Lung (tissue), 12 donors: ENCODE measurements around the gene RANBP17. TPM values are rescaled to one million over a fixed set of nuclear protein-coding genes. Genes with fewer than 3 reads are reported as not detected.
"Not testable (repeated sequence)": the region's sequence is repeated elsewhere in the genome, so short reads cannot be mapped to it uniquely, and the experiment has no call there.

Experiments
- ATAC-seq: fragments of 200-7000 bp; cut with Tn5 transposase; one replicate; pipeline ENCODE4 v1.9.1; 2020; ENCODE audit warnings: moderate number of reproducible peaks; ENCODE audit not compliant: insufficient read depth, low FRiP score
- DNase-seq, 3 donors: peaks; one replicate each; pipeline ENCODE4 v3.0.0-alpha.2; 2013 to 2017
- H3K27ac ChIP-seq, 2 donors: one replicate each; pipeline ENCODE4 v1.5.1; 2013; ENCODE audit warnings: mild to moderate bottlenecking in 2 of 2, moderate library complexity in 2 of 2, control low read depth in 1 of 2, inconsistent platforms in 1 of 2, low read depth in 1 of 2, low read length in 1 of 2
- H3K27me3 ChIP-seq, 3 donors: one replicate each; pipeline ENCODE4 v1.5.1; 2013; ENCODE audit warnings: low read length in 2 of 3; ENCODE audit not compliant: control insufficient read depth in 3 of 3, insufficient read depth in 3 of 3
- H3K36me3 ChIP-seq, 4 donors: one replicate each; pipeline ENCODE4 v1.5.1; 2013; ENCODE audit warnings: low read length in 4 of 4, mild to moderate bottlenecking in 1 of 4, moderate library complexity in 1 of 4; ENCODE audit not compliant: control insufficient read depth in 4 of 4, insufficient read depth in 4 of 4
- H3K4me1 ChIP-seq, 5 donors: one replicate each; pipeline ENCODE4 v1.5.1; 2013; ENCODE audit warnings: low read length in 5 of 5, mild to moderate bottlenecking in 2 of 5, moderate library complexity in 1 of 5; ENCODE audit not compliant: control insufficient read depth in 5 of 5, insufficient read depth in 5 of 5
- H3K4me3 ChIP-seq: one replicate; pipeline ENCODE4 v1.5.1; 2013; ENCODE audit warnings: mild to moderate bottlenecking, control low read depth, moderate library complexity
- H3K9ac ChIP-seq, 2 donors: one replicate each; pipeline ENCODE4 v1.5.1; 2013; ENCODE audit warnings: low read length in 2 of 2, control low read depth in 1 of 2; ENCODE audit not compliant: insufficient read depth in 1 of 2
- H3K9me3 ChIP-seq, 4 donors: one replicate each; pipeline ENCODE4 v1.5.1; 2013; ENCODE audit warnings: low read length in 3 of 4, mild to moderate bottlenecking in 1 of 4, moderate library complexity in 1 of 4; ENCODE audit not compliant: control insufficient read depth in 4 of 4, insufficient read depth in 3 of 4
- WGBS, 2 donors: extraction: QIAGEN DNeasy Blood & Tissue Kit; methylation state at CpG; one replicate each; pipeline ENCODE4 v1.1.7; 2013; 5-methylcytosine and 5-hydroxymethylcytosine counted together
- polyA plus RNA-seq, 2 donors: library from polyadenylated mRNA; stranded (reverse); fragments of 200-250 nt; gene quantifications; one replicate each; pipeline ENCODE4 v1.2.1, GENCODE V29; 2013
- total RNA-seq, 2 donors: library from RNA; depleted of rRNA in 1 of 2; stranded (reverse); fragments of >200 nt in 1 of 2; gene quantifications; one replicate each; pipeline ENCODE4 v1.2.1, GENCODE V29; 2014 to 2021
- TF ChIP-seq, protein P1 (sequence below): IDR thresholded peaks from 2 replicates; pipeline ENCODE4 v1.5.1; 2012; ENCODE audit warnings: mild to moderate bottlenecking; ENCODE audit errors: control extremely low read depth, extremely low read depth
- donor health status: control.
- donor health status: control.
- donor health status: Bipolar disorder and iron deficiency.
- donor health status: healthy.
- donor health status: DM: yes; HTN: yes; CAD: no.

The RANBP17 gene
- total and polyA plus RNA-seq, 4 donors, result 1.8 to 130 (median 11.0) TPM

- ATAC-seq, result no peak
- no peak for DNase-seq
- TF ChIP-seq, protein P1, sequence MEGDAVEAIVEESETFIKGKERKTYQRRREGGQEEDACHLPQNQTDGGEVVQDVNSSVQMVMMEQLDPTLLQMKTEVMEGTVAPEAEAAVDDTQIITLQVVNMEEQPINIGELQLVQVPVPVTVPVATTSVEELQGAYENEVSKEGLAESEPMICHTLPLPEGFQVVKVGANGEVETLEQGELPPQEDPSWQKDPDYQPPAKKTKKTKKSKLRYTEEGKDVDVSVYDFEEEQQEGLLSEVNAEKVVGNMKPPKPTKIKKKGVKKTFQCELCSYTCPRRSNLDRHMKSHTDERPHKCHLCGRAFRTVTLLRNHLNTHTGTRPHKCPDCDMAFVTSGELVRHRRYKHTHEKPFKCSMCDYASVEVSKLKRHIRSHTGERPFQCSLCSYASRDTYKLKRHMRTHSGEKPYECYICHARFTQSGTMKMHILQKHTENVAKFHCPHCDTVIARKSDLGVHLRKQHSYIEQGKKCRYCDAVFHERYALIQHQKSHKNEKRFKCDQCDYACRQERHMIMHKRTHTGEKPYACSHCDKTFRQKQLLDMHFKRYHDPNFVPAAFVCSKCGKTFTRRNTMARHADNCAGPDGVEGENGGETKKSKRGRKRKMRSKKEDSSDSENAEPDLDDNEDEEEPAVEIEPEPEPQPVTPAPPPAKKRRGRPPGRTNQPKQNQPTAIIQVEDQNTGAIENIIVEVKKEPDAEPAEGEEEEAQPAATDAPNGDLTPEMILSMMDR, result no peak
- Histone ChIP-seq H3K9ac (no peak overlapping the region), H3K9me3 (no peaks in the 10 kb centered on the region), H3K4me1 (no peaks in the 10 kb centered on the region), H3K4me3 (no peak overlapping the region), H3K27ac (no peak overlapping the region), H3K27me3 (no peaks in the 10 kb centered on the region), H3K36me3 (peaks cover 0 to 2% (median 0%) of the 10 kb centered on the region in 4 donors)
- WGBS, 2 donors, result 88 to 89% methylated on average over 2 of the region's 2 CpGs
Observed at GRCh38 chr5:171031977-171032376, 170.2 kb downstream of the RANBP17 start.

GRCh38 chr5:171032435-171032973 lies 170.7 kb downstream of the RANBP17 start:
- no peak for ATAC-seq
- WGBS, 2 donors, result 95% methylated on average over 2 of the region's 2 CpGs

GRCh38 chr5:171041893-171042292 lies 180.1 kb downstream of the RANBP17 start:
- not testable (repeated sequence) for H3K27me3 ChIP-seq, H3K4me1 ChIP-seq, H3K27ac ChIP-seq, H3K9ac ChIP-seq, H3K4me3 ChIP-seq, DNase-seq, H3K36me3 ChIP-seq, ATAC-seq, H3K9me3 ChIP-seq
- 98 to 100% methylated on average over 2 of the region's 2 CpGs for WGBS, 2 donors

More at GRCh38 chr5:171032435-171032973, 170.7 kb downstream of the RANBP17 start:
- TF ChIP-seq, protein P1, result no peak
- Histone ChIP-seq H3K4me3 (no peak overlapping the region), H3K27me3 (no peaks in the 10 kb centered on the region), H3K9ac (no peak overlapping the region), H3K9me3 (no peaks in the 10 kb centered on the region), H3K27ac (no peak overlapping the region), H3K36me3 (peaks cover 0 to 2% (median 0%) of the 10 kb centered on the region in 4 donors), H3K4me1 (no peaks in the 10 kb centered on the region)
- DNase-seq, result no peak

DNA sequence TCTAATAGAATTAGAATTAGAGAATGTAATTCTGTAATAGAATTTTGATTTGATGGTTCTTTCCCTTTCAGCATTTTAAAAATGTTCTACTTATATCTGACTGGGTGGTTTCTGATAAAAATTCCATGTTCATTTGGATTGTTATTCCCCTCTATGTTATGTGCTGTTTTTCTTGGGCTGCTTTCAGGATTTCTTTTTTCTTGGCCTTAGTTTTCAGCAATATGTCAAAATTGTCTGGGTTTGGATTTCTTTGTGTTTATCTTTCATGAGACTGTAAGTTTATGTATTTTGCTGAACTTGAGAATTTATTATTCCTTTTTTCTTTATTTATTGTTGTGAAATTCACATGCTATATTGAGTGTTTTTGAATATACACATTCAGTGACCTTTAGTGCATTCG lies 189.1 kb downstream of the RANBP17 start:
- TF ChIP-seq, protein P1, result no peak
- ATAC-seq (no peak), DNase-seq (peak in 2 of 3 donors; percentile 61 to 81)
- Histone ChIP-seq H3K4me1 (peaks cover 0 to 4% (median 0%) of the 10 kb centered on the region in 5 donors), H3K27me3 (no peaks in the 10 kb centered on the region), H3K36me3 (peaks cover 0 to 3% (median under 1%) of the 10 kb centered on the region in 4 donors), H3K9me3 (no peaks in the 10 kb centered on the region), H3K9ac (no peak overlapping the region), H3K4me3 (no peak overlapping the region), H3K27ac (no peak overlapping the region)
- 84 to 94% methylated on average over 1 of the region's 1 CpG for WGBS, 2 donors
